ENCODE measurements around the gene SPON2.

DNA sequence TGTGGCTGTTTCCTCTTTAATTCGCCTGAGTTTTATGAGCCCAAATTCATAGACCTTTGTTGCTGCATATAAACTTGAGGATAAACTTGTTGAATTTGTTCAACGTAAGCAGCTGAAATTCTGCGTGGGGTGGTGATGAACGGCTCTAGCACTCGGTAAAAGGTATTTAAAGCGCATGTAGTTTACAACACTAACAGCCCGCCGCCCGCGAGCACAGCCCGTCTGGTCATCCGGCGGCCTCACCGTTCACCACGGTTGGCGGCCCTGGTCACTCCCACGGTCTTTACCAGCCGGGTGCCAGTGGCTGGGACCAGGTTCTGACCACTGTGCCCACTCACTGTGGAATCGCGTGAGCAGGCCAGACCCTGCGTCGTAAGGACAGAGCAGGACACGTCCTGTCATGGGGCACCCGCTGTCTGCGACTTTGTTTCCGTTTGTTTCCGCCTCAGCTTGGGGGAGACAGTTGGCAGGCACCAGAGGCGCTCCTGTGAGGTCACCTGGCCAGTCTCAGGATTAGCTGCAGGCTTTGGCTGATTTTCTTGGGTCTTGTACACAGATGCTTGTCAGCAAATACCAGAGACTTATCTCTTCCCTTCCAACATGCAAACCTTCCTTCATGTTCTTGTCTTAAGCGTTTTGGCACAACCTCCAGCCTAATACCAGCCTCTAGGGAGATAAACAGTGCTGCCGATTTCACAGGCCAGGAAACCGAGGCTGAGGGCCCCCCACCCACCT lies 36.8 kb upstream of the SPON2 start:
- TF ChIP-seq POLR2A (IDR thresholded peaks at IDR 0.05; ENCODE audit: low read depth, low read length) (no peak), POLR2AphosphoS5 (IDR thresholded peaks at IDR 0.05; ENCODE audit: low read depth, low read length) (no peak)

All from GM12892 (cell line).